ENCODE results near the gene ORC6. TPM values are rescaled to one million over a fixed set of nuclear protein-coding genes. Genes with fewer than 3 reads are reported as not detected.

Gene ORC6
- total and polyA plus RNA-seq, 9 donors, result 0.50 to 2.2 (median 1.6) TPM

- no peak for TF ChIP-seq EP300 (IDR thresholded peaks at IDR 0.05)
- TF ChIP-seq CTCF (IDR thresholded peaks at IDR 0.05), result no peak
- no peak for TF ChIP-seq POLR2A (IDR thresholded peaks at IDR 0.05)
- Histone ChIP-seq H3K4me1 (ENCODE audit: insufficient read depth) (no peaks in the 10 kb centered on the region), H3K27ac (no peak overlapping the region), H3K9me3 (no peaks in the 10 kb centered on the region), H3K36me3 (no peaks in the 10 kb centered on the region), H3K27me3 (no peaks in the 10 kb centered on the region), H3K4me3 (no peak overlapping the region)
- 63 to 69% (median 66%) methylated on average over 3 of the region's 3 CpGs for WGBS, 3 donors
- no peak for DNase-seq
- intact Hi-C loops (cut with DNase I), result no loop called here
These were observed 7.5 kb downstream of the ORC6 start for GRCh38 chr16:46696957-46697356.

DNA sequence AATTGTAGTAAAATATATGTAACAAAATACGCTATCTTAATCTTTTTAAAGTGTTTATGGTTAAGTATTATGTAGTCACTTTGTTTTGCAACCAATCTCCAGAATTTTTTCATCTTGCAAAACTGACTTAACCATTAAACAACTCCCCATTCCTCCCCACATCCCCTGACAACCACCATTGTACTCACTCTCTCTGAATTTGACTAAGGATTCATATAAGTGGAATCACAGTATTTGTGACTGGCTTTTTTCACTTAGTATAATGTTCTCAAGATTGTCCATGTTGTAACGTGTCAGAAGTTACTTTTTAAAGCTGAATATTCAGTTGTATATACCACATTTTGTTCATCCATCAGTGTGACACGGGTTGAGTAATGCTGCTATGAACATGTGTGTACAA lies 10.6 kb downstream of the ORC6 start:
- Histone ChIP-seq H3K4me1 (ENCODE audit: insufficient read depth) (no peaks in the 10 kb centered on the region), H3K36me3 (no peaks in the 10 kb centered on the region), H3K27me3 (no peaks in the 10 kb centered on the region), H3K9me3 (no peaks in the 10 kb centered on the region), H3K4me3 (no peak overlapping the region), H3K27ac (no peak overlapping the region)
- TF ChIP-seq CTCF (IDR thresholded peaks at IDR 0.05) (no peak), EP300 (IDR thresholded peaks at IDR 0.05) (no peak), POLR2A (IDR thresholded peaks at IDR 0.05) (no peak)
- DNase-seq, result no peak
- WGBS, 3 donors, result 92 to 95% (median 92%) methylated on average over 3 of the region's 3 CpGs
- intact Hi-C loops (cut with DNase I), result no loop called here

DNA sequence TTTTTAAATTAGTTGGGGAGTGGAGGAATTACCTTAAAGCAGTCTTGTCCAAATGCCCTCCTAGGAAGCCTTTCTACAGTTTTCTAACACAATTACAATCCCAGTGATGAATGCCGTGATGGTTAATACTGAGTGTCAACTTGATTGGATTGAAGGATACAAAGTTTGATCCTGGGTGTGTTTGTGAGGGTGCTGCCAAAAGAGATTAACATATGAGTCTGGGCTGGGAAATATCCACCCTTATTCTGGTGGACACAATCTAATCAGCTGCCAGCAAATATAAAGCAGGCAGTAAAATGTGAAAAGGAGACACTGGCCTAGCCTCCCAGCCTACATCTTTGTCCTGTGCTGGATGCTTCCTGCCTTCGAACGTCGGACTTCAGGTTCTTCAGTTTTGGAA lies 12.2 kb downstream of the ORC6 start:
- Histone ChIP-seq H3K27ac (no peak overlapping the region), H3K4me1 (ENCODE audit: insufficient read depth) (no peaks in the 10 kb centered on the region), H3K36me3 (no peaks in the 10 kb centered on the region), H3K27me3 (no peaks in the 10 kb centered on the region), H3K4me3 (no peak overlapping the region), H3K9me3 (no peaks in the 10 kb centered on the region)
- TF ChIP-seq CTCF (IDR thresholded peaks at IDR 0.05), result no peak
- no peak for TF ChIP-seq EP300 (IDR thresholded peaks at IDR 0.05)
- TF ChIP-seq POLR2A (IDR thresholded peaks at IDR 0.05), result no peak
- DNase-seq, result no peak
- WGBS, 3 donors, result 84 to 91% (median 89%) methylated on average over 4 of the region's 4 CpGs
- intact Hi-C loops (cut with DNase I), result no loop called here

DNA sequence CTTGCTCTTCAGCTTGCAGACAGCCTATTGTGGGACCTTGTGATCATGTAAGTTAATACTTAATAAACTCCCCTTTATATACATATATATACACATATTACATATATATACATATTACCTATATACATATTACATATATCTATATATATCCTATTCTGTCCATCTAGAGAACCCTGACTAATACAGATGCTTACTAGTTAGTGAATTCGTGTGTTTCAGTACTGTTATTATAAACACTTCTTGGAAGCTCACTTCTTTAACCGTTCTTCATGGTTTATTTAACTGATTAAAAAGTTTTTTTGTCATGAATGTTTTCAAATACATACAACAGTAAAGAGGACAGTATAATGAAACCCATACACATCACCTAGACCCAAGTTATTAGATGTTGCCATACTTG lies 12.6 kb downstream of the ORC6 start:
- WGBS, 3 donors, result 68 to 84% (median 78%) methylated on average over 2 of the region's 2 CpGs
- Histone ChIP-seq H3K27ac (no peak overlapping the region), H3K27me3 (no peaks in the 10 kb centered on the region), H3K9me3 (no peaks in the 10 kb centered on the region), H3K4me3 (no peak overlapping the region), H3K36me3 (no peaks in the 10 kb centered on the region), H3K4me1 (ENCODE audit: insufficient read depth) (no peaks in the 10 kb centered on the region)
- DNase-seq, result no peak
- intact Hi-C loops (cut with DNase I), result no loop called here
- TF ChIP-seq POLR2A (IDR thresholded peaks at IDR 0.05), result no peak
- TF ChIP-seq CTCF (IDR thresholded peaks at IDR 0.05), result no peak
- TF ChIP-seq EP300 (IDR thresholded peaks at IDR 0.05), result no peak

DNA sequence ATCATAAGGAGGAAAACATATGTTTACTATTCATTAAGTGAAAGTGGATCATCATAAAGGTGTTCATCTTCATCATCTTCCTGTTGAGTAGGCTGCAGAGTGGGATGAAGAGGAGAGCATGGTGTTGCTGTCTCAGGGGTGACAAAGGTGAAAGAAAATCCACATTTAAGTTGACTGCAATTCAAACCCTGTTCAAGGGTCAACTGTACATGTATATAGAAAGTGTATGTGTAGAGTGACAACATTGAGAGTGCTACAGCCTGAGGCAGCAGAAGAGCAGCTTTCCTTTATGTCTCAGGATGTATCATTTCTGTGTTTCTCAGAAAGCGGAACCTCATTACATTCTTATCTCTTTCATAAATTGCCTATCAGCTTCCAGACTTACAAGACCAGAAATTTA lies 17.2 kb downstream of the ORC6 start:
- no peak for TF ChIP-seq EP300 (IDR thresholded peaks at IDR 0.05)
- H3K9me3 ChIP-seq, result no peaks in the 10 kb centered on the region
- intact Hi-C loops (cut with DNase I), result no loop called here
- no peak overlapping the region for H3K27ac ChIP-seq
- H3K4me3 ChIP-seq, result no peak overlapping the region
- DNase-seq, result no peak
- no peaks in the 10 kb centered on the region for H3K36me3 ChIP-seq
- H3K4me1 ChIP-seq (ENCODE audit: insufficient read depth), result no peaks in the 10 kb centered on the region
- no peaks in the 10 kb centered on the region for H3K27me3 ChIP-seq
- WGBS, 3 donors, result 0% methylated on average over 1 of the region's 1 CpG

Data from ovary (tissue), 9 donors.